GM12801 (cell line): ENCODE data around the gene FECH.

Source experiments
- CTCF ChIP-seq: IDR thresholded peaks from one replicate; pipeline ENCODE4 v1.5.1; 2011; ENCODE audit warnings: control low read depth; ENCODE audit not compliant: insufficient read length; ENCODE audit errors: extremely low read depth

The FECH gene

GRCh38 chr18:57523171-57523956 lies 63.1 kb downstream of the FECH start:
- no peak for TF ChIP-seq CTCF

- TF ChIP-seq CTCF = no peak
Measured at GRCh38 chr18:57519668-57520424, 66.7 kb downstream of the FECH start.

GRCh38 chr18:57518533-57518932 lies 68.0 kb downstream of the FECH start:
- no peak for TF ChIP-seq CTCF

- TF ChIP-seq CTCF = no peak
Measured at GRCh38 chr18:57516056-57516455, 70.4 kb downstream of the FECH start.

- TF ChIP-seq CTCF = no peak
Measured at GRCh38 chr18:57505231-57505630, 81.3 kb downstream of the FECH start.

GRCh38 chr18:57502624-57503023 lies 83.9 kb downstream of the FECH start:
- TF ChIP-seq CTCF = no peak

GRCh38 chr18:57498682-57499256 lies 87.7 kb downstream of the FECH start:
- no peak for TF ChIP-seq CTCF
